HEK293 (cell line): ENCODE results near the gene RAD51C.

Source experiments
- CTCF ChIA-PET: fragments of 350-600 bp; formaldehyde crosslinking; extraction: SDS; loops from one replicate; lab custom pipeline; 2021; ENCODE audit warnings: antibody characterized with exemption; lab: Yijun Ruan, JAX
- POLR2A ChIA-PET: fragments of 300-600 bp; formaldehyde crosslinking; extraction: SDS; loops from one replicate; lab custom pipeline; 2020; ENCODE audit warnings: antibody characterized with exemption, inconsistent platforms; lab: Yijun Ruan, JAX
- H3K27ac ChIP-seq: fragments of 200-500 bp; sonication (Bioruptor generic); 2 replicates; pipeline ENCODE4 v1.5.1; 2014; ENCODE audit warnings: low read depth, low read length, control low read depth, inconsistent platforms; ENCODE audit errors: extremely low read depth
- H3K36me3 ChIP-seq, 2 experiments: fragments of 200-500 bp in 1 of 2; sonication (Bioruptor generic) in 1 of 2; 1 replicate in 1 of 2; 2 replicates in 1 of 2; pipeline ENCODE4 v1.5.1; 2014 to 2017; ENCODE audit warnings: inconsistent platforms in 2 of 2, low read length in 2 of 2; ENCODE audit not compliant: control insufficient read depth in 2 of 2, insufficient read depth in 1 of 2
- H3K4me1 ChIP-seq: fragments of 200-500 bp; sonication (Bioruptor generic); 2 replicates; pipeline ENCODE4 v1.5.1; 2014; ENCODE audit warnings: mild to moderate bottlenecking, low read length, inconsistent platforms; ENCODE audit not compliant: control insufficient read depth, insufficient read depth
- H3K4me3 ChIP-seq: 2 replicates; pipeline ENCODE4 v1.5.1; 2011; ENCODE audit warnings: low read depth, mild to moderate bottlenecking, control low read depth, low read length, moderate library complexity
- H3K9me3 ChIP-seq: fragments of 200-500 bp; sonication (Bioruptor generic); 2 replicates; pipeline ENCODE4 v1.5.1; 2014; ENCODE audit warnings: low read depth, low read length, inconsistent platforms; ENCODE audit not compliant: control insufficient read depth, insufficient read depth
- GLIS1 ChIP-seq: fragments of 450-650 bp; formaldehyde crosslinking; IDR thresholded peaks from 2 replicates; pipeline ENCODE4 v1.5.1; 2016; ENCODE audit warnings: missing biosample characterization, missing genetic modification characterization
- KLF16 ChIP-seq: fragments of 450-650 bp; formaldehyde crosslinking; IDR thresholded peaks from 2 replicates; pipeline ENCODE4 v1.5.1; 2017; ENCODE audit warnings: missing biosample characterization, missing genetic modification characterization
- KLF17 ChIP-seq: fragments of 450-650 bp; formaldehyde crosslinking; IDR thresholded peaks from 2 replicates; pipeline ENCODE4 v1.5.1; 2016; ENCODE audit warnings: missing biosample characterization, missing genetic modification characterization
- SP2 ChIP-seq: fragments of 450-650 bp; formaldehyde crosslinking; IDR thresholded peaks from 2 replicates; pipeline ENCODE4 v1.5.1; 2016; ENCODE audit warnings: missing biosample characterization, missing genetic modification characterization
- SP3 ChIP-seq: fragments of 450-650 bp; formaldehyde crosslinking; IDR thresholded peaks from 2 replicates; pipeline ENCODE4 v1.5.1; 2016; ENCODE audit warnings: missing biosample characterization, missing genetic modification characterization
- TSHZ1 ChIP-seq: fragments of 450-650 bp; formaldehyde crosslinking; IDR thresholded peaks from 2 replicates; pipeline ENCODE4 v1.5.1; 2016; ENCODE audit warnings: missing biosample characterization, missing genetic modification characterization, borderline replicate concordance
- ZBTB11 ChIP-seq: fragments of 450-650 bp; formaldehyde crosslinking; conservative IDR thresholded peaks from 2 replicates; pipeline ENCODE4 v1.5.1; 2016; ENCODE audit warnings: low read depth, missing biosample characterization, missing genetic modification characterization
- ZBTB48 ChIP-seq: fragments of 450-650 bp; formaldehyde crosslinking; IDR thresholded peaks from 2 replicates; pipeline ENCODE4 v1.5.1; 2016; ENCODE audit warnings: missing biosample characterization, missing genetic modification characterization
- ZBTB6 ChIP-seq: fragments of 450-650 bp; formaldehyde crosslinking; IDR thresholded peaks from 2 replicates; pipeline ENCODE4 v1.5.1; 2017; ENCODE audit warnings: missing biosample characterization, missing genetic modification characterization
- ZFP41 ChIP-seq: fragments of 450-650 bp; formaldehyde crosslinking; IDR thresholded peaks from 2 replicates; pipeline ENCODE4 v1.5.1; 2016; ENCODE audit warnings: missing biosample characterization, missing genetic modification characterization, borderline replicate concordance
- ZNF112 ChIP-seq: fragments of 450-650 bp; formaldehyde crosslinking; IDR thresholded peaks from 2 replicates; pipeline ENCODE4 v1.5.0; 2017; ENCODE audit warnings: missing biosample characterization, missing genetic modification characterization
- ZNF121 ChIP-seq: fragments of 450-650 bp; formaldehyde crosslinking; IDR thresholded peaks from 2 replicates; pipeline ENCODE4 v1.5.1; 2016; ENCODE audit warnings: missing biosample characterization, missing genetic modification characterization
- ZNF16 ChIP-seq: fragments of 450-650 bp; formaldehyde crosslinking; IDR thresholded peaks from 2 replicates; pipeline ENCODE4 v1.5.1; 2016; ENCODE audit warnings: low read depth, missing biosample characterization, missing genetic modification characterization
- ZNF221 ChIP-seq: fragments of 450-650 bp; formaldehyde crosslinking; IDR thresholded peaks from 2 replicates; pipeline ENCODE4 v1.5.1; 2017; ENCODE audit warnings: missing biosample characterization, missing genetic modification characterization, borderline replicate concordance
- ZNF292 ChIP-seq: fragments of 450-650 bp; formaldehyde crosslinking; IDR thresholded peaks from 2 replicates; pipeline ENCODE4 v1.5.1; 2016; ENCODE audit warnings: low read depth, missing biosample characterization, missing genetic modification characterization, borderline replicate concordance
- ZNF324 ChIP-seq: fragments of 450-650 bp; formaldehyde crosslinking; IDR thresholded peaks from 2 replicates; pipeline ENCODE4 v1.5.1; 2016; ENCODE audit warnings: missing biosample characterization, missing genetic modification characterization
- ZNF394 ChIP-seq: fragments of 450-650 bp; formaldehyde crosslinking; IDR thresholded peaks from 2 replicates; pipeline ENCODE4 v1.5.1; 2016; ENCODE audit warnings: missing biosample characterization, missing genetic modification characterization, mild to moderate bottlenecking, moderate library complexity, borderline replicate concordance
- ZNF433 ChIP-seq: fragments of 450-650 bp; formaldehyde crosslinking; IDR thresholded peaks from 2 replicates; pipeline ENCODE4 v1.5.1; 2016; ENCODE audit warnings: missing biosample characterization, missing genetic modification characterization, low read depth
- ZNF513 ChIP-seq: fragments of 450-650 bp; IDR thresholded peaks from 2 replicates; pipeline ENCODE4 v1.5.1; 2018; ENCODE audit warnings: missing biosample characterization, missing genetic modification characterization
- ZNF529 ChIP-seq: fragments of 450-650 bp; formaldehyde crosslinking; IDR thresholded peaks from 2 replicates; pipeline ENCODE4 v1.5.1; 2017; ENCODE audit warnings: missing genetic modification characterization, missing biosample characterization; ENCODE audit not compliant: insufficient replicate concordance
- ZNF561 ChIP-seq: fragments of 450-650 bp; IDR thresholded peaks from 2 replicates; pipeline ENCODE4 v1.5.1; 2018; ENCODE audit warnings: missing biosample characterization, missing genetic modification characterization, borderline replicate concordance
- ZNF777 ChIP-seq: fragments of 450-650 bp; formaldehyde crosslinking; IDR thresholded peaks from 2 replicates; pipeline ENCODE4 v1.5.1; 2017; ENCODE audit warnings: missing biosample characterization, missing genetic modification characterization, borderline replicate concordance

Gene RAD51C

GRCh38 chr17:58669853-58670252 is 22.5 kb upstream of the RAD51C start:
- CTCF ChIA-PET: interaction anchor here (0.6 to 1.2 kb wide), 3 partner anchors 71 to 982 kb away, joined by 3 to 4 read pairs (median 3); no protein-coding TSS in a partner anchor
- TF ChIP-seq ZNF292 (no peak), ZNF433 (tag by site-specific recombination) (no peak), GLIS1 (tag by site-specific recombination) (no peak), ZNF513 (no peak), SP3 (tag by site-specific recombination) (no peak), ZNF121 (tag by site-specific recombination) (no peak), ZNF324 (no peak), ZNF777 (tag by site-specific recombination) (no peak), ZBTB11 (tag by site-specific recombination) (no peak), KLF17 (tag by site-specific recombination) (no peak)

GRCh38 chr17:58671969-58672368 is 20.4 kb upstream of the RAD51C start:
- Histone ChIP-seq H3K36me3 (no peaks in the 10 kb centered on the region), H3K4me1 (no peaks in the 10 kb centered on the region; the same call in 1 of the 2 replicates), H3K27ac (no peak overlapping the region), H3K9me3 (no peaks in the 10 kb centered on the region), H3K4me3 (no peak overlapping the region)
- ChIA-PET POLR2A (interaction anchor here (1.3 to 3.2 kb wide), 3 partner anchors 13 to 41 kb away, joined by 3 to 17 read pairs (median 13); partner anchors contain the start of gene RAD51C), CTCF (interaction anchor here (0.6 to 0.7 kb wide), 2 partner anchors 83 to 122 kb away, joined by 3 to 6 read pairs; no protein-coding TSS in a partner anchor)
- TF ChIP-seq TSHZ1 (tag by site-specific recombination): no peak
- no peak for TF ChIP-seq ZNF529 (tag by site-specific recombination)
- no peak for TF ChIP-seq ZNF394 (tag by site-specific recombination)
- no peak for TF ChIP-seq ZBTB6 (tag by site-specific recombination)
- TF ChIP-seq ZNF561 (tag by site-specific recombination): no peak
- TF ChIP-seq KLF16 (tag by site-specific recombination): no peak
- TF ChIP-seq ZBTB48 (tag by site-specific recombination): 0 out of 2 replicates have a peak, but pooled peaks have one; percentile 34
- TF ChIP-seq ZFP41 (tag by site-specific recombination): no peak
- TF ChIP-seq ZNF221 (tag by site-specific recombination): no peak
- TF ChIP-seq GLIS1 (tag by site-specific recombination): peak; percentile 81
- no peak for TF ChIP-seq ZNF112 (tag by site-specific recombination)
- peak; percentile 38 for TF ChIP-seq SP2 (tag by site-specific recombination)
- TF ChIP-seq ZNF16 (tag by site-specific recombination): no peak

More at GRCh38 chr17:58669853-58670252, 22.5 kb upstream of the RAD51C start:
- Histone ChIP-seq H3K4me3 (no peak overlapping the region), H3K36me3 (no peaks in the 10 kb centered on the region), H3K9me3 (no peaks in the 10 kb centered on the region), H3K4me1 (no peaks in the 10 kb centered on the region), H3K27ac (no peak overlapping the region)
- POLR2A ChIA-PET: interaction anchor here (1.2 to 3.2 kb wide), 4 partner anchors 8 to 38 kb away, joined by 3 to 17 read pairs (median 10); no protein-coding TSS in a partner anchor
